Esophagus muscularis mucosa (tissue), 4 donors: ENCODE results near the gene ULBP1. TPM values are rescaled to one million over a fixed set of nuclear protein-coding genes. Genes with fewer than 3 reads are reported as not detected.
A peak's percentile ranks its signal among the peaks of the same experiment; 100 is the strongest.
"Not testable (repeated sequence)": the region's sequence is repeated elsewhere in the genome, so short reads cannot be mapped to it uniquely, and the experiment has no call there.

ENCODE experiments used
- DNase-seq: peaks from one replicate; pipeline ENCODE4 v3.0.0-alpha.2; 2017; ENCODE audit errors: extremely low spot score
- H3K27ac ChIP-seq, 4 donors: fragments of 200-600 bp; sonication (generic); replicated peaks in 1 of 4; 1 replicate in 3 of 4; 2 replicates in 1 of 4; pipeline ENCODE4 v1.5.1; 2016 to 2019; ENCODE audit warnings: mild to moderate bottlenecking in 1 of 4
- H3K27me3 ChIP-seq, 4 donors: fragments of 200-600 bp; sonication (generic); one replicate each; pipeline versions ENCODE4 v1.5.1 to v1.6.0; 2016 to 2019
- H3K36me3 ChIP-seq, 4 donors: fragments of 200-600 bp; sonication (generic); one replicate each; pipeline ENCODE4 v1.5.1; 2016 to 2019
- H3K4me1 ChIP-seq, 4 donors: fragments of 200-600 bp; sonication (generic); one replicate each; pipeline ENCODE4 v1.5.1; 2016 to 2019
- H3K4me3 ChIP-seq, 4 donors: fragments of 200-600 bp; sonication (generic); 1 replicate in 2 of 4; 2 replicates in 2 of 4; pipeline ENCODE4 v1.5.1; 2016 to 2019; ENCODE audit warnings: mild to moderate bottlenecking in 4 of 4, moderate library complexity in 1 of 4
- H3K9me3 ChIP-seq, 4 donors: fragments of 200-600 bp; sonication (generic); 1 replicate in 3 of 4; 2 replicates in 1 of 4; pipeline ENCODE4 v1.5.1; 2016 to 2019
- EP300 ChIP-seq: sonication (generic); formaldehyde crosslinking; IDR thresholded peaks from one replicate; pipeline ENCODE4 v1.6.1; 2017; ENCODE audit warnings: antibody characterized with exemption
- POLR2A ChIP-seq: fragments of 450-650 bp; IDR thresholded peaks from one replicate; pipeline ENCODE4 v1.6.1; 2017; ENCODE audit warnings: antibody characterized with exemption, moderate library complexity, mild to moderate bottlenecking, low read depth
- POLR2AphosphoS5 ChIP-seq, 2 donors: sonication (generic); formaldehyde crosslinking; IDR thresholded peaks; one replicate each; pipeline ENCODE4 v1.6.1; 2017; ENCODE audit warnings: antibody characterized with exemption in 2 of 2
- WGBS: methylation state at CpG from one replicate; pipeline ENCODE4 v1.1.5; 2018; 5-methylcytosine and 5-hydroxymethylcytosine counted together
- intact Hi-C: fragments of 100-400 bp; cut with DNase I; formaldehyde crosslinking; loops from one replicate; pipeline ENCODE4 v1.15.1; 2023
- total RNA-seq, 4 donors: library from RNA; depleted of rRNA; stranded (reverse); fragments of >200 nt; gene quantifications; one replicate each; pipeline versions ENCODE4 v1.1.0 to v1.2.1, GENCODE V29; 2016
- TF ChIP-seq, protein P1 (sequence below), 3 experiments: fragments of 200-600 bp in 2 of 3; fragments of 450-650 bp in 1 of 3; sonication (generic) in 2 of 3; IDR thresholded peaks; one replicate each; pipeline ENCODE4 v1.5.1; 2017 to 2019; ENCODE audit warnings: antibody characterized with exemption in 3 of 3, mild to moderate bottlenecking in 2 of 3, moderate library complexity in 1 of 3

ULBP1 gene
- total RNA-seq, 4 donors from 2014 or later: 0.17 TPM; not detected in 3

DNA sequence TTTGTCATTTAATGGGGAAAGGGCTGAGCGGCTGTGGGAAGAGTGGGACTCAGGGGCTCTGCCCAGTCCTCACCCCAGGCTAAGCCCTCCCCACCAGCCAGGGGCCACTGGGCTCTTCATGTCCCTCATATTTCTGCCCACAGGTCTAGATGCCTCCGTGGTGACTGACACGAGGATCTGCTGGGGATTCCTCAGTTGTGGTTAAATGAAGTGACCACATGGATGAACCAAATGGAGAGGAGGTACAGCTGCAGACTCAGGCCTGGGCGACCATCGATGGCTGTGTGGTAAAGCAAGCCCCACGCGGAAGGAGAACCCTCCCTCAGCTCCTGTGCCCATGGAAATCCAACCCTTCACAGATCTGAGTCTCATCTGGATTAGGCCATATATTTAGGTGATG lies 32.2 kb downstream of the ULBP1 start:
- no peaks in the 10 kb centered on the region for H3K36me3 ChIP-seq
- intact Hi-C loops: no loop called here
- H3K27ac ChIP-seq: no peak overlapping the region
- 95% methylated on average over 7 of the region's 7 CpGs for WGBS
- H3K4me3 ChIP-seq: no peak overlapping the region
- H3K27me3 ChIP-seq: peaks cover 0 to 100% (median 28%) of the 10 kb centered on the region in 4 donors
- TF ChIP-seq, protein P1, sequence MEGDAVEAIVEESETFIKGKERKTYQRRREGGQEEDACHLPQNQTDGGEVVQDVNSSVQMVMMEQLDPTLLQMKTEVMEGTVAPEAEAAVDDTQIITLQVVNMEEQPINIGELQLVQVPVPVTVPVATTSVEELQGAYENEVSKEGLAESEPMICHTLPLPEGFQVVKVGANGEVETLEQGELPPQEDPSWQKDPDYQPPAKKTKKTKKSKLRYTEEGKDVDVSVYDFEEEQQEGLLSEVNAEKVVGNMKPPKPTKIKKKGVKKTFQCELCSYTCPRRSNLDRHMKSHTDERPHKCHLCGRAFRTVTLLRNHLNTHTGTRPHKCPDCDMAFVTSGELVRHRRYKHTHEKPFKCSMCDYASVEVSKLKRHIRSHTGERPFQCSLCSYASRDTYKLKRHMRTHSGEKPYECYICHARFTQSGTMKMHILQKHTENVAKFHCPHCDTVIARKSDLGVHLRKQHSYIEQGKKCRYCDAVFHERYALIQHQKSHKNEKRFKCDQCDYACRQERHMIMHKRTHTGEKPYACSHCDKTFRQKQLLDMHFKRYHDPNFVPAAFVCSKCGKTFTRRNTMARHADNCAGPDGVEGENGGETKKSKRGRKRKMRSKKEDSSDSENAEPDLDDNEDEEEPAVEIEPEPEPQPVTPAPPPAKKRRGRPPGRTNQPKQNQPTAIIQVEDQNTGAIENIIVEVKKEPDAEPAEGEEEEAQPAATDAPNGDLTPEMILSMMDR (IDR thresholded peaks at IDR 0.05): no peak
- TF ChIP-seq POLR2AphosphoS5 (IDR thresholded peaks at IDR 0.05) (no peak), POLR2A (no peak), EP300 (no peak)
- peaks cover 5% of the 10 kb centered on the region in 4 donors for H3K4me1 ChIP-seq
- DNase-seq: peak; percentile 34
- H3K9me3 ChIP-seq: no peaks in the 10 kb centered on the region

DNA sequence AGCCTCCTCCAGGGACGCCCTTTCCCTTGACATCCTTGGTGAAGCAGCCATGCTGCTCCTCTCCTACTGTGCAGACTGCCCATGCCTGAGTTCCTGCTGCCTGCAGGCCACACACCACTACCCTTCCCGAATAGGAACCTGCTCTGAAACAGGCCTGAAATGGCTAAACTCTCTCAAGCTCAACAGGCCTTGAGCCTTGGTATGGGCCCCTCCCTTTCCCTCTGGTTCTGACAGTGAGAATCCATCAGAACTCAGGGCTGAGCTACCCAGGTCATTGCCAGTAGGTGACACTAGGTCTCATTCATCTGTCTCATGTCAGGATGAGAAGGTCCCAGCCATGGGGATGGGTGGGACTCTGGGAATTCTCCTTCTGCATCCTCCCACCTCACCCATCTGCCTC lies 35.9 kb downstream of the ULBP1 start:
- 85% methylated on average over 2 of the region's 2 CpGs for WGBS
- no peaks in the 10 kb centered on the region for H3K9me3 ChIP-seq
- peak; percentile 64 for DNase-seq
- peaks cover 0 to 100% (median 23%) of the 10 kb centered on the region in 4 donors for H3K27me3 ChIP-seq
- intact Hi-C loops: loop anchor here (10.0 kb wide), 1 partner anchor 165 kb away; no protein-coding TSS in a partner anchor
- no peaks in the 10 kb centered on the region for H3K36me3 ChIP-seq
- TF ChIP-seq, protein P1 (IDR thresholded peaks at IDR 0.05): no peak
- TF ChIP-seq POLR2A (no peak), EP300 (no peak), POLR2AphosphoS5 (IDR thresholded peaks at IDR 0.05) (no peak)
- no peak overlapping the region for H3K4me3 ChIP-seq
- H3K27ac ChIP-seq: no peak overlapping the region
- peaks cover 4 to 7% (median 6%) of the 10 kb centered on the region in 4 donors for H3K4me1 ChIP-seq

DNA sequence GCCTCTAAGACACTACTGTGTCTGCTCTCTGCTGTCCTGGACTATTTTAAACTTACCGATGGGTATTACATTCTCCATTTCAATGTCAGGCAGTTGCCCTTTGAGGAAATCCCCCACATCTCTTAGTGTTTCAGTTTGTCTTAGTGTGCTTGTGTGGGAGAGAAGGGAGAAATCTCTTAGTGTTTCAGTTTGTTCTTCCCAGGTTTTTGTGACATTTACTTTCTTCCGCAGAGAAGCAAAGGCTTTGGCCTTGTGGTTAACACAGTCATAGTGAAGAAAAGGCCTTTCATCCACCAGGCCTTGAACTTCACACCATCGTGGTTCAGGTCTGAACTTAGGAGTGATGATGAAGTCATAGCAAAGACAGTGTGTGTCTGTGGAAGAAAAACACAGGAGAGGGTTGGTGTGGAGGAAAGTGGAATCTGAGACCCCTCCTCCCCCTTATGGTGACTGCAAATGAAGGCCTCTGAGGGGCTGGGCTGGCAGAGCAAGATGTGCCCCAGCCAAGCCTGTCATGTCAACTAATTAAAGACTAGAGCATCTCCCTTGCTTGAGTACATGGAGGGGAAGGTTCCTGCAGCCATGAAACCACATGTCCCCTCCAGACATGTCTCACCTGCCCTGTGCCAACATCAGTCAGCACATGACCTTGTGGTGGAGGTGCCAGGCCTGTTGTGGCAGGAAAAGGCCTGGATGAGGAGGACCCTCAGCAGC lies 37.7 kb downstream of the ULBP1 start:
- H3K4me1 ChIP-seq: peaks cover 12 to 19% (median 18%) of the 10 kb centered on the region in 4 donors
- no peak for TF ChIP-seq POLR2AphosphoS5 (IDR thresholded peaks at IDR 0.05)
- TF ChIP-seq, protein P1 (IDR thresholded peaks at IDR 0.05): no peak
- no peak for TF ChIP-seq EP300
- TF ChIP-seq POLR2A: no peak
- no peak for DNase-seq
- intact Hi-C loops: loop anchor here (10.0 kb wide), 1 partner anchor 167 kb away; no protein-coding TSS in a partner anchor
- no peaks in the 10 kb centered on the region for H3K9me3 ChIP-seq
- no peak overlapping the region for H3K27ac ChIP-seq
- WGBS: 74% methylated on average over 3 of the region's 3 CpGs
- no peak overlapping the region for H3K4me3 ChIP-seq
- H3K27me3 ChIP-seq: peaks cover 0 to 100% (median 15%) of the 10 kb centered on the region in 4 donors
- H3K36me3 ChIP-seq: no peaks in the 10 kb centered on the region

DNA sequence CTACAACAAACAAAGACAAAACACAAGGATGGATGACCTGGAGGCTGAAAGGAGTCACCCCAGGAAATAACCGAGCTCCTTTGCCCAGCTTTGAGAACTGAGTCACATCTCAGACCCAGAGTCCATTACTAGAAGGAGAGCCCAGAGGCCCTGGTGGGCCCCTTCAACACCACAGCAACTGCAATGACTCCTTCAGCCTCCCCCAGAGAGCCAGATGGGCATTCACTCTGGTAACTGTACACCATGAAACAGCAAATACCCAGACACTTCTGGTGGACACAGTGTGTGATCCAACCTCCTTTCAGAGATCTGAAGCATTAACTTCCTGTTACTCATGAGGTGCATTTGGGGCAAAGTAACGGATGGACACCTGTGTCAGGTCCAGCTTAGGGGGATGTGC lies 39.0 kb downstream of the ULBP1 start:
- peaks cover 0 to 100% (median 15%) of the 10 kb centered on the region in 4 donors for H3K27me3 ChIP-seq
- TF ChIP-seq, protein P1 (IDR thresholded peaks at IDR 0.05): no peak
- TF ChIP-seq EP300 (no peak), POLR2A (no peak), POLR2AphosphoS5 (IDR thresholded peaks at IDR 0.05) (no peak)
- DNase-seq: no peak
- H3K9me3 ChIP-seq: no peaks in the 10 kb centered on the region
- no peak overlapping the region for H3K27ac ChIP-seq
- intact Hi-C loops: loop anchor here (10.0 kb wide), 1 partner anchor 168 kb away; no protein-coding TSS in a partner anchor
- no peaks in the 10 kb centered on the region for H3K36me3 ChIP-seq
- 97% methylated on average over 2 of the region's 2 CpGs for WGBS
- peaks cover 12 to 19% (median 18%) of the 10 kb centered on the region in 4 donors for H3K4me1 ChIP-seq
- no peak overlapping the region for H3K4me3 ChIP-seq

DNA sequence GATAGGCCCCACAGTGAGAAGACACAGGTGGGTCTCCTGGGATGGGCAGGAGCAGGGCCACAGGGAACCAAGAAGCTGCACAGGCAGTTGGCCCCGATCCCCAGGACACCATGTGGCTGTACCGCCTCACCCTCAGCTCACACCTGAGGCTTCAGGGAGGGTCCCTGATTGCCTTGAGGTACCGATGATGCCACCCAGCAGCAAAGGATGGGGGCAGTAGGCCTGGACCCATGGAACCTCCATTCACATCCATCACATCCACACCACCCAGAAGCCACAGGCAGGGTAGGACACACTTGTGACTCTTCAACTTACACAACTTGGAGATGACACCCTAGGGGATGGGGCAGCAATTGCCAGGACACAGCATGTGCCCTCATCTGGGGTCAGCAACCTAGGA lies 39.9 kb downstream of the ULBP1 start:
- H3K9me3 ChIP-seq, H3K4me3 ChIP-seq, H3K36me3 ChIP-seq, DNase-seq, H3K27ac ChIP-seq: not testable (repeated sequence)
- WGBS: no CpG with 5 or more reads among the region's 3 CpGs
- Histone ChIP-seq H3K27me3 (peaks cover 0 to 100% (median 15%) of the 10 kb centered on the region in 4 donors), H3K4me1 (peaks cover 12 to 19% (median 18%) of the 10 kb centered on the region in 4 donors)
- intact Hi-C loops: loop anchor here (10.0 kb wide), 1 partner anchor 169 kb away; no protein-coding TSS in a partner anchor
